Keratinocyte (primary cell): Measurements from ENCODE around the gene SPSB2. TPM values are rescaled to one million over a fixed set of nuclear protein-coding genes. Genes with fewer than 3 reads are reported as not detected.
A peak's percentile ranks its signal among the peaks of the same experiment; 100 is the strongest.

ENCODE experiments used
- DNase-seq: peaks from one replicate; pipeline ENCODE4 v3.0.0-alpha.2; 2011; ENCODE audit warnings: low read depth, missing footprints, low spot score
- FAIRE-seq: peaks from 2 replicates; lab custom pipeline; 2011; peaks lifted over from hg19 to GRCh38; lab: Jason Lieb, UNC
- H2AFZ ChIP-seq: 2 replicates; pipeline ENCODE4 v1.6.0; 2012; ENCODE audit warnings: low read length, control low read depth, inconsistent platforms; ENCODE audit not compliant: control insufficient read depth
- H3K27ac ChIP-seq: 2 replicates; pipeline ENCODE4 v1.5.1; 2011; ENCODE audit warnings: low read length; ENCODE audit not compliant: control insufficient read depth, insufficient read depth
- H3K27me3 ChIP-seq: 3 replicates; pipeline ENCODE4 v1.6.0; 2011; ENCODE audit warnings: low read length; ENCODE audit not compliant: control insufficient read depth, insufficient read depth; ENCODE audit errors: extremely low read depth
- H3K36me3 ChIP-seq, 2 experiments: 2 replicates in 1 of 2; 3 replicates in 1 of 2; pipeline ENCODE4 v1.5.1; 2011; ENCODE audit warnings: low read length in 2 of 2, mild to moderate bottlenecking in 1 of 2; ENCODE audit not compliant: control insufficient read depth in 2 of 2, insufficient read depth in 2 of 2; ENCODE audit errors: extremely low read depth in 1 of 2
- H3K4me1 ChIP-seq: 3 replicates; pipeline ENCODE4 v1.5.1; 2011; ENCODE audit warnings: low read length; ENCODE audit not compliant: control insufficient read depth, insufficient read depth; ENCODE audit errors: extremely low read depth
- H3K4me2 ChIP-seq: 3 replicates; pipeline ENCODE4 v1.6.0; 2011; ENCODE audit warnings: low read depth, low read length; ENCODE audit not compliant: control insufficient read depth, insufficient read depth; ENCODE audit errors: extremely low read depth
- H3K4me3 ChIP-seq, 3 experiments: fragments of 200-600 bp in 1 of 3; sonication (generic) in 1 of 3; 2 replicates in 2 of 3; 3 replicates in 1 of 3; pipeline ENCODE4 v1.5.1; 2011 to 2016; ENCODE audit warnings: low read length in 3 of 3, mild to moderate bottlenecking in 3 of 3, control low read depth in 2 of 3, inconsistent platforms in 1 of 3, low read depth in 1 of 3, mixed read lengths in 1 of 3, mixed run types in 1 of 3, moderate library complexity in 1 of 3; ENCODE audit not compliant: control insufficient read depth in 2 of 3, insufficient read depth in 2 of 3; ENCODE audit errors: extremely low read depth in 1 of 3
- H3K79me2 ChIP-seq: 2 replicates; pipeline ENCODE4 v1.6.0; 2012; ENCODE audit warnings: low read length; ENCODE audit not compliant: control insufficient read depth, insufficient read depth
- H3K9ac ChIP-seq: 3 replicates; pipeline ENCODE4 v1.6.0; 2011; ENCODE audit warnings: low read length; ENCODE audit not compliant: control insufficient read depth, insufficient read depth; ENCODE audit errors: extremely low read depth
- H3K9me1 ChIP-seq: 3 replicates; pipeline ENCODE4 v1.6.0; 2011; ENCODE audit warnings: low read length; ENCODE audit not compliant: control insufficient read depth, insufficient read depth; ENCODE audit errors: extremely low read depth
- H3K9me3 ChIP-seq: 2 replicates; pipeline ENCODE4 v1.5.1; 2012; ENCODE audit warnings: low read depth, low read length; ENCODE audit not compliant: control insufficient read depth
- H4K20me1 ChIP-seq: 3 replicates; pipeline ENCODE4 v1.6.0; 2011; ENCODE audit warnings: low read length; ENCODE audit not compliant: control insufficient read depth, insufficient read depth; ENCODE audit errors: extremely low read depth
- EZH2 ChIP-seq: IDR thresholded peaks from one replicate; pipeline ENCODE4 v1.6.1; 2012; ENCODE audit warnings: inconsistent platforms, mild to moderate bottlenecking, low read length, moderate library complexity
- dilution Hi-C: fragments of 300-500 bp; cut with MboI; formaldehyde crosslinking; loops from one replicate; pipeline ENCODE4 v1.7.0; 2020; ENCODE audit warnings: low sequenced_read_pairs; ENCODE audit not compliant: extremely low pct_ligation_motif_present
- polyA plus RNA-seq, 5 experiments: library from polyadenylated mRNA; depleted of rRNA in 3 of 5; stranded (reverse) in 3 of 5; stranded (forward) in 1 of 5; unstranded in 1 of 5; fragments of >200 nt; gene quantifications; 1 replicate in 1 of 5; 2 replicates in 3 of 5; 3 replicates in 1 of 5; pipeline versions ENCODE4 v1.2.1 to v1.2.3, GENCODE V29; 2011 to 2012; ENCODE audit warnings: missing spikeins in 2 of 5, low read depth in 1 of 5, low replicate concordance in 1 of 5
- TF ChIP-seq, protein P1 (sequence below), 3 experiments: IDR thresholded peaks in 1 of 3; conservative IDR thresholded peaks in 1 of 3; optimal IDR thresholded peaks in 1 of 3; 2 replicates in 2 of 3; 3 replicates in 1 of 3; pipeline versions ENCODE3 to v1.5.1; 2011; ENCODE audit warnings: low read length in 3 of 3, mild to moderate bottlenecking in 3 of 3, moderate library complexity in 2 of 3, control low read depth in 1 of 3, inconsistent platforms in 1 of 3; ENCODE audit not compliant: insufficient read depth in 2 of 3; ENCODE audit errors: extremely low read depth in 1 of 3

SPSB2 gene
- polyA plus RNA-seq, 1 donor (not counting 4 experiments of a cell fraction or from before 2014, with no cell fraction given): 4.9 TPM

GRCh38 chr12:6915789-6916285 lies 42.7 kb upstream of the SPSB2 start:
- TF ChIP-seq EZH2: no peak
- TF ChIP-seq, protein P1, sequence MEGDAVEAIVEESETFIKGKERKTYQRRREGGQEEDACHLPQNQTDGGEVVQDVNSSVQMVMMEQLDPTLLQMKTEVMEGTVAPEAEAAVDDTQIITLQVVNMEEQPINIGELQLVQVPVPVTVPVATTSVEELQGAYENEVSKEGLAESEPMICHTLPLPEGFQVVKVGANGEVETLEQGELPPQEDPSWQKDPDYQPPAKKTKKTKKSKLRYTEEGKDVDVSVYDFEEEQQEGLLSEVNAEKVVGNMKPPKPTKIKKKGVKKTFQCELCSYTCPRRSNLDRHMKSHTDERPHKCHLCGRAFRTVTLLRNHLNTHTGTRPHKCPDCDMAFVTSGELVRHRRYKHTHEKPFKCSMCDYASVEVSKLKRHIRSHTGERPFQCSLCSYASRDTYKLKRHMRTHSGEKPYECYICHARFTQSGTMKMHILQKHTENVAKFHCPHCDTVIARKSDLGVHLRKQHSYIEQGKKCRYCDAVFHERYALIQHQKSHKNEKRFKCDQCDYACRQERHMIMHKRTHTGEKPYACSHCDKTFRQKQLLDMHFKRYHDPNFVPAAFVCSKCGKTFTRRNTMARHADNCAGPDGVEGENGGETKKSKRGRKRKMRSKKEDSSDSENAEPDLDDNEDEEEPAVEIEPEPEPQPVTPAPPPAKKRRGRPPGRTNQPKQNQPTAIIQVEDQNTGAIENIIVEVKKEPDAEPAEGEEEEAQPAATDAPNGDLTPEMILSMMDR (optimal IDR thresholded peaks at IDR 0.05 in 1 of 3, IDR thresholded peaks at IDR 0.05 in 1 of 3, conservative IDR thresholded peaks at IDR 0.05 in 1 of 3; ENCODE audit: extremely low read depth in 1 of 3, insufficient read depth in 2 of 3, low read length in 3 of 3): no peak
- dilution Hi-C loops: no loop called here
- Histone ChIP-seq H3K9me1 (peaks cover 2% of the 10 kb centered on the region), H4K20me1 (no peaks in the 10 kb centered on the region), H3K9me3 (no peaks in the 10 kb centered on the region), H3K27ac (no peak overlapping the region), H3K36me3 (no peaks in the 10 kb centered on the region), H3K9ac (no peak overlapping the region), H3K4me3 (no peak overlapping the region), H2AFZ (no peak overlapping the region), H3K4me1 (peaks cover 9% of the 10 kb centered on the region), H3K4me2 (no peak overlapping the region), H3K79me2 (no peaks in the 10 kb centered on the region), H3K27me3 (peaks cover 16% of the 10 kb centered on the region)
- FAIRE-seq (no peak), DNase-seq (no peak)

DNA sequence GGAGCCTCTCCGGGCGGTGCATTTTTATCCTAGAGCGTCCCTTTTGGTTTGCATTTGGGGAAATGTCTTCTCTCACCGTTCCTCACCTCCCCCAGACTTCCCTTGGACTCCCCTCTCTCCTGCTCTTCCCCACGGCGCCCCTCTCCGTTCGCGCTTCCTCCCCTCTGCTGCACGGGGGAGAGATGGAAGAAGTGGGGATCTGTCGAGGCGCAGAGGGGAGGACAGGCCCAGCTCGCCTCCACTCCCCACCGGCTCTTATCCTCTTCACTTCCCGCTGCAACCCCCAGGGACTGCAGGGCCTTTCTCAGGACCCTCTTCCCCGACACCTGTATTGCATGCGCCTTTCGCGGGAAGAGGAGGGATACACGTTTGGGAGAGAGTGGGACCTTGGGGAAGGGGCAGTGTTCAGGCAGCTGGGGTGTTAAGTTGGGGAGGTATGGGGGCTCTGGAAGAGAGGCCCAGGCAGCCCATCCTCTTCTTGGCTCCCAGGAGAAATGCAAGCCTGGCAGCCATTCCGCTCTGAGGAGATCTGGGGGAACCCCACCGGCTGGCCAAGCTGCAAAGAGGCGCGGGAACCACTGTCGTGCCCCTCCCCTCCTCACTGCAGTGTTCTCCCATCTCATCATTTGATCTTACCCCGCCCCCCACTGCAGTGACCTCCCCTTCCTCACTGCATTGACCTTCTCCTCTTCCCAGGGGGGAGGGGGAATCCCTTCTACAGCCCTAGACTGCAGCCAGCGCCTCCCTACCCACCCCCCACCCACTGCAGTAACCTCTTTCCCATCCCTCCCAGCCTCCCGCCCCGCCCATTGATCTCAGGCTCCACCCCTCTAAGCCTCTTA lies 42.1 kb upstream of the SPSB2 start:
- peaks cover 2% of the 10 kb centered on the region for H3K9me1 ChIP-seq
- TF ChIP-seq, protein P1 (optimal IDR thresholded peaks at IDR 0.05 in 1 of 3, IDR thresholded peaks at IDR 0.05 in 1 of 3, conservative IDR thresholded peaks at IDR 0.05 in 1 of 3; ENCODE audit: extremely low read depth in 1 of 3, insufficient read depth in 2 of 3, low read length in 3 of 3): no peak
- TF ChIP-seq EZH2: no peak
- FAIRE-seq (no peak), DNase-seq (no peak)
- no peaks in the 10 kb centered on the region for H3K36me3 ChIP-seq
- H3K4me3 ChIP-seq: peak overlapping the region; percentile 38 to 56 (median 47)
- no peak overlapping the region for H3K27ac ChIP-seq
- H3K9ac ChIP-seq: no peak overlapping the region
- peak overlapping the region; percentile 38 for H2AFZ ChIP-seq
- dilution Hi-C loops: no loop called here
- H3K27me3 ChIP-seq: peaks cover 16% of the 10 kb centered on the region
- no peaks in the 10 kb centered on the region for H3K9me3 ChIP-seq
- peak overlapping the region; percentile 62 for H3K4me2 ChIP-seq
- peaks cover 9% of the 10 kb centered on the region for H3K4me1 ChIP-seq
- no peaks in the 10 kb centered on the region for H4K20me1 ChIP-seq
- H3K79me2 ChIP-seq: no peaks in the 10 kb centered on the region
